CD4-positive, alpha-beta T cell (primary cell): ENCODE data around the gene GCSH. TPM values are rescaled to one million over a fixed set of nuclear protein-coding genes. Genes with fewer than 3 reads are reported as not detected.

Source experiments
- ATAC-seq: fragments of 200-7000 bp; cut with Tn5 transposase; one replicate; pipeline ENCODE4 v1.10.0; 2022; ENCODE audit warnings: mild to moderate bottlenecking; ENCODE audit not compliant: poor library complexity
- CTCF ChIA-PET: fragments of 350-600 bp; sonication (Branson Sonifier 250); formaldehyde crosslinking; loops from one replicate; lab custom pipeline; 2021; ENCODE audit warnings: antibody characterized with exemption, inconsistent platforms; lab: Charles Lee
- POLR2A ChIA-PET: fragments of 350-600 bp; sonication (Branson Sonifier 250); formaldehyde crosslinking; loops from one replicate; lab custom pipeline; 2021; ENCODE audit warnings: antibody characterized with exemption, inconsistent platforms; lab: Charles Lee
- DNase-seq, 14 experiments: peaks; one replicate each; pipeline ENCODE4 v3.0.0-alpha.2; 2013 to 2020; ENCODE audit warnings: mixed read lengths in 2 of 14
- H3K27ac ChIP-seq, 2 donors: one replicate each; pipeline versions ENCODE4 v1.5.1 to v1.7.0; 2013; ENCODE audit warnings: low read length in 2 of 2, low read depth in 1 of 2, mild to moderate bottlenecking in 1 of 2
- H3K27me3 ChIP-seq, 2 experiments: 1 replicate in 1 of 2; 2 replicates in 1 of 2; pipeline versions ENCODE4 v1.6.1 to v1.7.0; 2013; ENCODE audit warnings: low read length in 2 of 2, control low read depth in 1 of 2, mild to moderate bottlenecking in 1 of 2, moderate library complexity in 1 of 2; ENCODE audit not compliant: insufficient read depth in 2 of 2, control insufficient read depth in 1 of 2
- H3K36me3 ChIP-seq: one replicate; pipeline ENCODE4 v1.6.1; 2013; ENCODE audit warnings: low read length, control low read depth; ENCODE audit not compliant: insufficient read depth
- H3K4me1 ChIP-seq: one replicate; pipeline ENCODE4 v1.6.1; 2013; ENCODE audit warnings: low read length, control low read depth; ENCODE audit not compliant: insufficient read depth
- H3K4me3 ChIP-seq: one replicate; pipeline ENCODE4 v1.5.1; 2013; ENCODE audit warnings: mild to moderate bottlenecking, low read length, moderate library complexity
- H3K9me3 ChIP-seq, 2 experiments: 1 replicate in 1 of 2; 2 replicates in 1 of 2; pipeline versions ENCODE4 v1.6.1 to v1.7.0; 2013; ENCODE audit warnings: low read length in 2 of 2, mild to moderate bottlenecking in 2 of 2, control low read depth in 1 of 2, moderate library complexity in 1 of 2; ENCODE audit not compliant: control insufficient read depth in 1 of 2, insufficient read depth in 1 of 2
- H3K27ac Mint-ChIP-seq: one replicate; pipeline ENCODE4 v1.8.0; 2020; ENCODE audit warnings: mixed read lengths
- H3K27me3 Mint-ChIP-seq: one replicate; pipeline ENCODE4 v1.8.0; 2021; ENCODE audit warnings: mixed read lengths
- H3K36me3 Mint-ChIP-seq: one replicate; pipeline ENCODE4 v1.8.0; 2021; ENCODE audit warnings: low read depth, mixed read lengths
- H3K4me1 Mint-ChIP-seq: one replicate; pipeline ENCODE4 v1.8.0; 2021; ENCODE audit warnings: low read depth, mixed read lengths
- H3K4me3 Mint-ChIP-seq: one replicate; pipeline ENCODE4 v1.8.0; 2020; ENCODE audit warnings: mild to moderate bottlenecking, mixed read lengths
- H3K9me3 Mint-ChIP-seq: one replicate; pipeline ENCODE4 v1.8.0; 2020; ENCODE audit warnings: mixed read lengths
- CTCF ChIP-seq: fragments of 200-600 bp; IDR thresholded peaks from one replicate; pipeline ENCODE4 v1.8.0; 2022; ENCODE audit warnings: antibody characterized with exemption, mild to moderate bottlenecking
- intact Hi-C, 2 experiments: fragments of 100-400 bp; cut with DNase I in 1 of 2; cut with micrococcal nuclease in 1 of 2; formaldehyde crosslinking; loops; one replicate each; pipeline versions ENCODE4 v1.15.1 to v1.9.0; 2023 to 2025; cut with DNase I, micrococcal nuclease
- total RNA-seq, 174 experiments: library from RNA in 2 of 174; stranded (reverse) in 2 of 174; gene quantifications; one replicate each; pipeline ENCODE4 v1.2.3 and lab custom pipeline; 2021 to 2026

GCSH gene
- total RNA-seq, 2 experiments from 2014 or later = 2.3 to 3.2 TPM

DNA sequence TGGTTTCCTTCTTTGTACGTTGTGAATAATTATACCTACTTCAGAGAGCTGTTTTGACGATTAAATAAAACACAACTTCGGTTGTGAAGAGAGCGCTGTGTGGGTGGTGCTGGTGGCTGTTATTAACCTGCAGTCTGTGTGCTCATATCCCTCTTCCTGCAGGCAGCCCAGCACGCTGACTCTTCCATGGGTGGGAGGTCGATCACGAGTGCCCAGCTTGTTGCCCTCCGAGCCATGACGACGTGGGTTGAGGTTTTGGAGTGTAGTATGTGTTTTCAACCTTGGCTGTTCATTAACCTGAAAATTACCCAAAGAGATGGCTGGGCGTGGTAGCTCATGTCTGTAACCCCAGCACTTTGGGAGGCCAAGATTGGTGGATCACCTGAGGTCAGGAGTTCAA lies 11.3 kb upstream of the GCSH start:
- no peak overlapping the region for H3K4me3 Mint-ChIP-seq
- no peaks in the 10 kb centered on the region for H3K27me3 ChIP-seq
- H3K4me1 Mint-ChIP-seq = no peaks in the 10 kb centered on the region
- no peaks in the 10 kb centered on the region for H3K36me3 Mint-ChIP-seq
- H3K4me3 ChIP-seq = no peak overlapping the region
- no peaks in the 10 kb centered on the region for H3K36me3 ChIP-seq
- CTCF ChIA-PET = no interaction called here
- H3K4me1 ChIP-seq = no peaks in the 10 kb centered on the region
- H3K27ac ChIP-seq = no peak overlapping the region
- ATAC-seq = no peak
- H3K9me3 Mint-ChIP-seq = no peaks in the 10 kb centered on the region
- no peak for TF ChIP-seq CTCF
- no peak overlapping the region for H3K27ac Mint-ChIP-seq
- POLR2A ChIA-PET = no interaction called here
- intact Hi-C loops = no loop called here
- H3K27me3 Mint-ChIP-seq = peaks cover 10% of the 10 kb centered on the region
- peaks cover 0 to 4% of the 10 kb centered on the region in 2 experiments for H3K9me3 ChIP-seq
- DNase-seq = no peak

GRCh38 chr16:81106826-81107503 lies 10.8 kb upstream of the GCSH start:
- DNase-seq (no peak), ATAC-seq (no peak)
- Histone ChIP-seq H3K4me1 (no peaks in the 10 kb centered on the region), H3K36me3 (no peaks in the 10 kb centered on the region), H3K4me3 (no peak overlapping the region), H3K27me3 (no peaks in the 10 kb centered on the region), H3K27ac (no peak overlapping the region), H3K9me3 (peaks cover 0 to 4% of the 10 kb centered on the region in 2 experiments)
- H3K36me3 Mint-ChIP-seq = no peaks in the 10 kb centered on the region
- H3K27me3 Mint-ChIP-seq = peaks cover 8% of the 10 kb centered on the region
- TF ChIP-seq CTCF = no peak
- H3K27ac Mint-ChIP-seq = no peak overlapping the region
- no peak overlapping the region for H3K4me3 Mint-ChIP-seq
- H3K4me1 Mint-ChIP-seq = no peaks in the 10 kb centered on the region
- intact Hi-C loops = no loop called here
- ChIA-PET POLR2A (no interaction called here), CTCF (no interaction called here)
- no peaks in the 10 kb centered on the region for H3K9me3 Mint-ChIP-seq

GRCh38 chr16:81105946-81106345 lies 9.8 kb upstream of the GCSH start:
- intact Hi-C loops = no loop called here
- peaks cover 0 to 4% of the 10 kb centered on the region in 2 experiments for H3K9me3 ChIP-seq
- no peak overlapping the region for H3K27ac Mint-ChIP-seq
- H3K4me1 Mint-ChIP-seq = no peaks in the 10 kb centered on the region
- no peaks in the 10 kb centered on the region for H3K9me3 Mint-ChIP-seq
- DNase-seq (no peak), ATAC-seq (no peak)
- H3K4me3 Mint-ChIP-seq = no peak overlapping the region
- CTCF ChIA-PET = no interaction called here
- H3K27ac ChIP-seq = no peak overlapping the region
- POLR2A ChIA-PET = no interaction called here
- H3K36me3 Mint-ChIP-seq = no peaks in the 10 kb centered on the region
- no peak overlapping the region for H3K4me3 ChIP-seq
- H3K27me3 ChIP-seq = no peaks in the 10 kb centered on the region
- H3K4me1 ChIP-seq = no peaks in the 10 kb centered on the region
- TF ChIP-seq CTCF = no peak
- H3K36me3 ChIP-seq = no peaks in the 10 kb centered on the region
- H3K27me3 Mint-ChIP-seq = peaks cover 8% of the 10 kb centered on the region
